ENCODE measurements around the gene CASS4.

DNA sequence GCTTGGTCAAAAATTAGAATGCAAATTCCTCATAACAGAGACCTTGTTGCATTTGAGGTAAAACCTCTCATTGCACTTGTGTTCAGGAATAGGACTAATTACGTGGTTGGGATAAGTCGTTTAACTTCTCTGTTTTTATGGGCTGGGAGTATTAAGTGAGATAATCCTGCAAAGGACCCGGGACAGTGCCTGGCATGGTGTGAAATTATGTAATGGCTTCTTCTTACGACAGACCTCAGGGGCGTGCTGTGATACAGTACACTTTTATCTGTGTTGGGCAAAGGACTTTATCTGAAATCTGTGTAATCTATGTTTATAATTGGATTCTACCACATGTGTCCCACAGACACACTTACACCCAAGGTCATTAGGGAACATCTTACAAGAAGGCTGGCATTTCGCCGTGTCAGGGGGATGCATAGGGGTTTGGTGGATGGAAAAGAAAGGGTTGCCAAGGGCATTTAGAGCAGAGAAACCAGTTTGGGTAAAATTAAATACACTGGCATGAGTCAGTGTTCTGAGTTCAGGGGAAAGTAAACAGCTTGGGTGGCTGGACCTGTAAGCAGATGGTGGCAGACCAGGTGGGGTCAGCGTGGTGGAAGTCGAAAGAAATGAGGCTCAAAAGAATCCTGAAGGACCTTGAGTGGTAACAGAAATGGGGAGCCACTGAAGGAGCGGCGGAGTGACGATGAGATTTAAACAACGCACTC, 39.2 kb downstream of the CASS4 start:
- TF ChIP-seq CTCF (IDR thresholded peaks at IDR 0.05) (no peak), ZFX (IDR thresholded peaks at IDR 0.05; ENCODE audit: borderline replicate concordance) (no peak)

Data from 22Rv1 (cell line).